C1 segment of cervical spinal cord (tissue), 14 donors: ENCODE results near the gene PRKCSH.
"Not testable (repeated sequence)": the region's sequence is repeated elsewhere in the genome, so short reads cannot be mapped to it uniquely, and the experiment has no call there.

Source experiments
- DNase-seq, 14 donors: peaks; one replicate each; lab custom pipeline; 2025; lab: John Stamatoyannopoulos, UW

The PRKCSH gene

DNA sequence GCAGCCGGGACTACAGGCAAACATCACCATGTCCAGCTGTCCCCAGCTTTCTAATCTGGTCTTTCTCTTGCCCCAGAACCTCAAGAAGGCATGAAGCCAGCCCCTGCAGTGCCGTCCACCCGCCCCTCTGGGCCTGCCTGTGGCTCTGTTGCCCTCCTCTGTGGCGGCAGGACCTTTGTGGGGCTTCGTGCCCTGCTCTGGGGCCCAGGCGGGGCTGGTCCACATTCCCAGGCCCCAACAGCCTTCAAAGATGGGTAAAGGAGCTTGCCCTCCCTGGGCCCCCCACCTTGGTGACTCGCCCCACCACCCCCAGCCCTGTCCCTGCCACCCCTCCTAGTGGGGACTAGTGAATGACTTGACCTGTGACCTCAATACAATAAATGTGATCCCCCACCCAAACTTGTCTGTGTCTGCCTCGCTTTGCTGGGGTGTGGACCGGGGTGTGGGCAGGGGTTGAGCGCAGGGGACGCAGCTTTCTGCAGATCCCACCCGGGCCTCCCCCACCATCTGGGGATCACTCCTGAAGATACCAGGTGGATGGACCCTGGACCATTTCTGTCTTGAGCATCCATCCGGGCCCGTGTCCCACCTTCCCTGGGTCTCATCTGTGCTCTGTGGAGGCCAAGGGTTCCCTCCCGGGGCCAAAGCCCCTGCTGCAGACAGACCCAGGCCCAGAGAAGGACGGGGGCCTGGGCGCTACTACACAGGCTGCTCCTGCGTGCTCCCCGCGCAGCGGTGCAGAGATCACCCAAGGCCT lies 15.3 kb downstream of the PRKCSH start:
- DNase-seq = no peak

DNA sequence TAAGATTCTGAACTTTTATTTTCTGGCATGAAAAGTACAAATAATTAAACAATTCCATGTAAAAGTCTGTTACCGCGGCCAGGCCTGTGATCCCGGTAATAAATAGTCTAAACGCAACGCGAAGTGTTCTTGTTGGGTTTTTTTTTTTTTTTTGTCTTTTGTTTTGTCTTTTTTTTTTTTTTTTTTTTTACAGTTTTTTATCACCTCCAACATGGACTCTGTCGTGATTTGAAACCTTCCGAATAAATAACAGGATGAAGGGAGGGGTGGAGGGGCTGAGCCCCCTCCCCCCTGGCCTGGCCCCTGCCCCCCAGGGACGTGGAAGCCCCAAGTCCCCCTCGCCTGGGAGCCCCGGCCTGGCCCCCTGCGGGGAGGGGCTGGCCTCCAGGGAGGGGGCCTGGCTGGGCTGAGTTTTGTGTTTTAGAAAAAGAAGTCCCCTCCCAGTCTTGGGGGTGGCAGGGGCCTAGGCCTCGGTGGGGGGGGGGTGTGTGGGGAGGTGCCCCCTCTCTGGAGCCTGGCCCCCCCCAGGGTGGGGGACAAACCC lies 16.0 kb downstream of the PRKCSH start:
- DNase-seq = no peak

DNA sequence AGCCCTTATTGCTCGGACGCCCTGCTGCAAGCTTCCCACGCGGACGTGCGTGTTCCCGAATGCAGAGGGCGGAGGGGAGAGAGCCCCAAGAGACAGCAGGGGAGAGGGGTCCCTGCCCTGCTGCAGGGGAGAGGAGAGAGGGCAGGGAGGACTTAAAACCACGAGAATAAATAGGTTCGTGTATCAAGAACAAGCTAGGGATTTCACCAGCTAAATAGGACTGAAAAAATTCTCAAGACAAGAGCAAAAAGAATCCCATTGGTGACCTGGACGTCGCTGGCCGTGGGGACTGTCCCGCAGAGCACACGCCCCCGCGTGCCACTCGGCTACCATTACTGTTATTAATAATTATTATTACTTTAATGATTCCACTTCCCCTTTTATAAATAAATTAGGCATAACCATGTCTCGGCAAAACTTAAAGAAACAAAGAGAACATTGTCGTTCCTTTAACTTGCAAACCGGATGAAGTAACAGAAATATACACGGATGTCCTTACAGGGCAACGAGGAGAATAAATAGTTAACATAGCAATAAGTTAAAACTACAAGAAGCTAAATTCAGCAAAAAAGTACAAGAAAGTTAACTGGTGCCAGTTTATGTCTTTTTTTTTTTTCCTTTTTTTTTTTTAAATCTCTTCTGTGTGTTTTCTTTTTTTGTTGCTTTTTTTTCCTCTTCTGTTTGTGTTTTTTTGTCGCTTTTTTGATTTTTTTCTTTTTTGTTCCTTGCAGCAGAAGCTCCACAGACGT lies 16.6 kb downstream of the PRKCSH start:
- no peak for DNase-seq

DNA sequence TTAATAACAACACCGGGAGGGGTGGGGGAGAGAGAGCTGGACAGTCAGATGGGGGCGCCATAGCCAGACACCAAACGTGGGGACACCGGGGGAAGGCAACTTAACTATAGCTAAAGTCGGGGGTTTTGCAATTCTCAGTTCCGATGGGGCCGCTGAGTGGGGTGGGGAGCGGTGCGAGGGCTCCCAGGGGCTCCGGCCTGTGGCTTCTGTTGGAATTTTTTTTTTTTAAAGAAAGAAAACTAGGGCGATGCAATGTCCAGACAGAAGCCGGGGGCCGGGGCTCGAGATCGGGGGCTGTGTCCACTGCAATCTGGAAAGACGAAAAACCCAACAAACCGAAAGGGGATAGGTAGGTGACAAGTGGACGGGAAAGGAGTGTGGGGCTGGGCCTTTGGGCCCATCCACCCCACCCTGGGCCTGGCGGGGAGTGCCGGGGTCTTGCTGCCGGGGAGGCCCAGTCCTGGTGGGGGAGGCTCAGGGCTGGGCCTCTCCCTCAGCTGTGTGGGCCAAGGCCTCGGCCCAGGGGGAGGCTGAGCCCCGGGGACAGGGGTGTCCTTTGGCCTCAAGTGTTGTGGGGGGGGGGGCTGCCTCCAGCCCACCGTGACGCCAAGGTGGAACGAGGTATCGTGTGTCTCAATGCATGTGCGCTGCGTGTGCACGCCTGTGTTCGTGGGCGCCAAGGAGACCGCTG lies 17.3 kb downstream of the PRKCSH start:
- DNase-seq = peak in 2 of 14 donors; percentile 9 to 18

DNA sequence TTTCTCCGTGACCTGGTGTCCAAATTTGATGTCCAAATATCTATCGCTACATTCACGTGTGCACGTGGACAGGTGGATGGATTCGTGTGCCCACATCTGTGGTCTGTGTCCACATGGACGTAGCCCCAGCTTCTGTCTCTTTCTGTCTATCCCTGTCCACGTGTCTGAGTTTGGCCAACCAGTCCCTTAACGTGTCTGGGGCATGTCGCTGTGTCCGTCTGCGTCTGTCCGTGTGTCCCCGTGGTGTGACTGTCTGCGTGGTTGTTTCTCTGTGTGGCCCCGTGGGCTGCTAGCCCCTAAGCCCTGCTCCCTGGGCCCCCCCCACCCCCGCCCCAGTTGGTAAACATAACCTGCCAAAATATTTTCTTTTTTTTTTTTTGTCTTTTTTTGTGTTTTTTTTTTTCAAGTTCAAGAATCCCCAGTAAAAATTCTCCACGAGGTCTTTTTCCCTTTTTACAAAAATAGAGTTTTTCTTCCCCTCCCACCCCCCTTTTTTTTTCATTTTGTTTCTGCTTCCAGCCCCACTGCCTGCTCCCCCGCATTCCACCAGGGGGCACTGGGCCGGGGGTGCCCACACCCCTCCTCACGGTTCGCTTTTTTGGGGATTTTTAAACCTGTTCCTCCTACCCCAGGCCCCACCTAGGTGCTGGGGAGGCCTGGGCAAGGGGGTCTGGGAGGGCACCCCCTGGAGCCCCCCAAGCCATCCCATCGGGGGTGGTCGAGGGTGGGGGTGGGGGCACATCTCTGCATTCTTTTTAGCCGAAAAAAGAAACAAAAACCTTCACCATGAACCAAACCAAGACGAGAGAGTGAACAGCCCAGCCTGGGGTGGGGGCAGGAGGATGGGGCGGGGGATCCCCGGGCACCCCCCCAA lies 18.3 kb downstream of the PRKCSH start:
- DNase-seq = no peak

DNA sequence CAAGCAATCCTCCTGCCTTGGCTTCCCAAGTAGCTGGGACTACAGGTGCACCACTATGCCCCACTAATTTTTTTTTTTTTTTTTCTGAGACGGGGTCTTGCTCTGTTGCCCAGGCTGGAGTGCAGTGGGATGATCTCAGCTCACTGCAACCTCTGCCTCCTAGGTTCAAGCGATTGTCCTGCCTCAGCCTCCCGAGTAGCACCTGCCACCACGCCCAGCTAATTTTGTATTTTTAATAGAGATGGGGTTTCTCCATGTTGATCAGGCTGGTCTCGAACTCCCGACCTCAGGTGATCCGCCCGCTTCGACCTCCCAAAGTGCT lies 19.8 kb downstream of the PRKCSH start:
- DNase-seq = not testable (repeated sequence)

DNA sequence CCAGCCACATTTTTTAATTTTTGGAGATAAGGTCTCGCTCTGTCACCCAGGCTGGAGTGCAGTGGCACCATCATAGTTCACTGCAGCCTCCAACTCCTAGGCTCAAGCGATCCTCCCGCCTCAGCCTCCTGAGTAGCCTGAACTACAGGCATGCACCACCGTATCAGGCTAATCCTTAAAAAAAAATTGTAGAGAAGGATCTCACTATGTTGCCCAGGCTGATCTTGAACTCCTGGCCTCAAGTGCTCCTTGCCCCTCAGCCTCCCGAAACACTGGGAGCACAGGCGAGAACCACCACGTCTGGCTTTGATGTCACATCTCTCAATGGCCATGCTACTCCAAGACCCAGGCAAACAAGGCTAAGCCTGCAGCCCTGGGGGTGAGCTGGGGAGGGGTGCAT lies 21.2 kb downstream of the PRKCSH start:
- DNase-seq = no peak

DNA sequence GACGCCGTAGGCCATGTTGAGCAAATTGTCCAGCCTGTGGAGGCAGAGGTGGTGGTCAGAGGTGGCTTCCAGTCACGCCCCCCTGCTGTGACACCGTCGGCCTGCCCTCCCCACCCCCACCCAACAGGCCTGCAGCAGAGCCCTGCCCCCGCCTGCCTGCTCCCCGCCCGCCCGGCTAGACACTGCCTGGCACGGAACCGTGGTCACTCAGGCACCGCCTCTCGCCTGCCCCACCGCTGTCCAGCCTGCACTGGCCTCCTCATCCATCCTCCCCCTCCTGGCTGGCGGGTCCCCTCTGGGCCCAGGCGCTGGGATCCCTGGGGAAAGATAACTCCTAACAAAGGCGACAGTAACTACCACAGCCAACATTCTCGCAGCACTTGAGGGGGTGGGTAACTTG lies 21.7 kb downstream of the PRKCSH start:
- DNase-seq = peak in 13 of 14 donors; percentile 26 to 90 (median 77)

DNA sequence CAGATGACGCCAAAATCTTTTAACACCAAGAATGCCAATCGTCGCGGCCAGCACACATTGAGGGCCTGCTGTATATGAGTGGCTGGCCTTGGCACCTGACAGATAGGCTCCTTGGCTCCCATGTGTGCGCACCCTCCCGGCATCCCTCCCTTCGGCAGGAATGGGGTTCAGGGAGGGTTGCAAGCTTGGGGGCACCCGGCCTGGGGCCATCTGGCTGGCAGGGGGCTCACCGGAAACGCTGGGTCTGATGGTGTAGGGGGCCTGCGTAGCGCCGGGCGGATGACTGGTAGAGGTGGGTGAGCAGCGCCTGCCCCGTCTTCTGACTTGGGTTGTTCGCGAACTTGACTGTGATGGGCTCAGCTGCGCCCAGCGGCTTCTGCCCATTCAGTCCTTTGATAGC lies 22.4 kb downstream of the PRKCSH start:
- no peak for DNase-seq

DNA sequence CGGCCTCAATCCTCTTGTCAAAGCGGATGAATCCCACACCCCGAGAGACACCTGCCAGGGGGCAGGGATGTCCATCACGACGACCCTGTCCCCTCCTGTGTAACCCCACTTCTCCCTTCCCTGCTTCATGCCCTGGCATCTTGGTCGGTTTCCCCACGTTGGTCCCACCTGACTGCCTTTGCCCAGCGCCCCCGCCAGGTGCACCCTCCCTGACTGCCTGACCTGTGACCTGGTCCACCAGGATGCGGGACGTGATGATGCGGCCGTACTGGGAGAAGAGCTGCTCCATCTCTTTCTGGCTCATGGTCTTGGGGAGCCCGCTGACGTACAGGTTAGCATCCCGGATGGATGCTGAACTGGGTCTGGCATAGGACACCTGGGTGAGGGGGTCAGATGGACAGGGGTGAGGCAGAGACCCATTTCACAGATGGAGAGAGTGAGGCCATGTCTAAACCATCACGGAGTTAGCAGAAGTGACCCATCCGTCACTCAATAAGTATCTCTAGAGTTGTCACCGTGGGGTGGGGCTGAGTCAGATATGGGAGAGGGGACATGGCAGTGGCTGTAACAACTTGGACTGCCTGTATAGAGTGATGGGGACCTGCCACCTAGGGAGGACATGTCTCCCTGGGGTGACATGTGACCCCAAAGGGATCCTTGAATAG lies 22.9 kb downstream of the PRKCSH start:
- DNase-seq = no peak

DNA sequence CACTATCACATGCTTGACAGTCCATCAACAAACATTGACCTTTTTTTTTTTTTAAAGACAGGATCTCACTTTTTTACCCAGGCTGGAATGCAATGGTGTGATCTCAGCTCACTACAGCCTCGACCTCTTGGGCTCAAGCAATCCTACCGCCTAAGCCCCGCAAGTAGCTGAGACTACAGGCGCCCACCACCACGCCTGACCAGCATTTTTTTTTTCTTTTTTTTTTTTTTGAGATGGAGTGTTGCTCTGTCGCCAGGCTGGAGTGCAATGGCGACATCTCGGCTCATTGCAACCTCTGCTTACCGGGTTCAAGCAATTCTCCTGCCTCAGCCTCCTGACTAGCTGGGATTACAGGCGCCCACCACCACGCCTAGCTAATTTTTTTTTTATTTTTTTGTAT lies 23.5 kb downstream of the PRKCSH start:
- not testable (repeated sequence) for DNase-seq

DNA sequence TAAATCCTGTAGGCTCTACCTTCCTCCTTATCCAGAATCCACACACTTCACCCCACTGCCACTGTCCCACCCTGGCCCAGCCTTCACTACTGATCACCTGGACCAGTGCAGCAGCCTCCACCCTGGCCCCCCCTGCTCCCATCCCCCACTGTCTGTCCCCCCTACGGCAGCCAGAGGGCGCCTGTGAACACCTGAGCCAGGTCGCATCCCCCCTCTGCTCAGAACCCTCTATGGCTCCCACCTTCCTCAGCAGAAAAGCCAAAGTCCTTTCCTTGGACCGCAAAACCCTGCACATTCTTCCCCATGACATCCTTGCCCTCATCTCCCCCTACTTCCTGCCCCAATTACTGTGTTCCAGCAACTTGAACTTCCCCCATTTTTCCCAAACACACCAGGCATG lies 24.8 kb downstream of the PRKCSH start:
- DNase-seq = no peak

DNA sequence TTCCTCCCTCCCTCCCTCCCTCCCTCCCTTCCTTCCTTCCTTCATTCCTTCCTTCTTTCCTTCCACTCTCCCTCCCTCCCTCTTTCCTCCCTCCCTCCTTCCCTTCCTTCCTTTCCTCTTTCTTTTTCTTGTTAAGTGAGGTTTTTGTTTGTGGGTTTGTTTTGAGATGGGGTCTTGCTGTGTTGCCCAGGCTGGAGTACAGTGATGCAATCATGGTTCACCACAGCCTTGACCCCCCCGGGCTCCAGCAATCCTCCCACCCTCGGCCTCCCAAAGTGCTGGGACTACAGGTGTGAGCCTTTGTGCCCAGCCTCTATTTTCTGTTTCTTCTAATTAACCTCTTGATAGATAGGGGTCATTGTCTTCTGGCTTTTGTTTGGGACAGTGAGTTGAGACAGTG lies 26.0 kb downstream of the PRKCSH start:
- DNase-seq = no peak

DNA sequence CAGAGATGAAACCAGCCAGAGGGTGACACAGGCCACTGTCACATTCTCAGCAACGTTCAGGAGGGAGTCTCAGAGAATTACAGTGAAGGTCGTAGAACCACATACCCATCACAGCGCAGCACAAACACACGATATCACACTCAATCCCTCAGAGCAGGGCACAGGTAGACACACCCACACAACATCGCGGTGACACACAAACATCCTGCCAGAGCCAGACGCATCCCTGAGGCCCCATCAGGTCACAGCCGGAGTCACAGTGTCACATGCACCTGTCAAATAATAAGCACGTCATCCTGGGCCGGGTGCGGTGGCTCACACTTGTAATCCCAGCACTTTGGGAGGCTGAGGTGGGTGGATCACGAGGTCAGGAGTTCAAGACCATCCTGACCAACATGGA lies 28.0 kb downstream of the PRKCSH start:
- DNase-seq = no peak

DNA sequence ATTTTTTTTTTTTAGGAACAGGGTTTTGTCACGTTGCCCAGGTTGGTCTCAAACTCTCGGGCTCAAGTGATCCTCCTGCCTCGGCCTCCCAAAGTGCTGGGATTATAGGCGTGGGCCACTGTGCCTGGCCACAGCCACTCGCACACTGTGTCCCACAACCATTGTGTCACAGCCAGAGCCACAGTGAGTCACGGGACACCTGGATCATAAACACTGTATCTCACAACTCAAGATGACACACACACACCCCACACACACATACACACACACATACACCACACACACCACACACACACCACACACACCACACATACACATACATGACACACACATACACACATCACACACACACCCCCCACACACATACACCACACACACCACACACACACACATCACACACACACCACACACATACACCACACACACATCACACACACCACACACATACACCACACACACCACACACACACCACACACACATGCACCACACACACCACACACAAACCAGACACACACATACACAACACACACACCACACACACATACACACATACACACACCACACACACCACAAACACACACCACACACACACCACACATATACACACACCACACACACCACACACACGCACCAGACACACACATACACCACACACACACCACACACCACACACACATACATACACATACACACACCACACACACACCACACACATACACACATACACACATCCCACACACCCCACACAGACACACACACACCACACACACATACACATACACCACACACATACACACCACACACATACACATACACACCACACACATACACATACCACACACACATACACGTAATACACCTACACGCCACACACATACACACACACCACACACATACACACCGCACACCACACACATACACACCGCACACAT lies 29.2 kb downstream of the PRKCSH start:
- DNase-seq = no peak

DNA sequence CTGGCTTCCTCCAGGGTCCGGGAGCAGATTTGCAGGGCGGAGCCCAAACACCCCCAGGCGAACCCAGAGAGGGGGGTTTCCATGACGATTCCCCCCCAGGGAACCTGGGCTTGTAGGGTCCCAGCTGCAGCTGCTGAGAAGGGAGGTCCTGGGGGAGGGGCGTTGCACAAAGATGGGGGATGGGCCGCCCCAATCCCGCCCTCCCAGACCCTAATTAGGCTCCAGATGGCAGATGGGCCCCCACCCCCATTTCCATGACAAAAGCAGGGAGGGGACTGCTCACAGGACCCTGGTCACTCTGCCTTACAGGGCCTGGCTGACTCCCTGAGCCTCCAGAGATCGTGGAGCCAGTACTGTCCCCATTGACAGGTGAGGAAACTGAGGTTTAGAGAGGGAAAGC lies 30.2 kb downstream of the PRKCSH start:
- DNase-seq = no peak

DNA sequence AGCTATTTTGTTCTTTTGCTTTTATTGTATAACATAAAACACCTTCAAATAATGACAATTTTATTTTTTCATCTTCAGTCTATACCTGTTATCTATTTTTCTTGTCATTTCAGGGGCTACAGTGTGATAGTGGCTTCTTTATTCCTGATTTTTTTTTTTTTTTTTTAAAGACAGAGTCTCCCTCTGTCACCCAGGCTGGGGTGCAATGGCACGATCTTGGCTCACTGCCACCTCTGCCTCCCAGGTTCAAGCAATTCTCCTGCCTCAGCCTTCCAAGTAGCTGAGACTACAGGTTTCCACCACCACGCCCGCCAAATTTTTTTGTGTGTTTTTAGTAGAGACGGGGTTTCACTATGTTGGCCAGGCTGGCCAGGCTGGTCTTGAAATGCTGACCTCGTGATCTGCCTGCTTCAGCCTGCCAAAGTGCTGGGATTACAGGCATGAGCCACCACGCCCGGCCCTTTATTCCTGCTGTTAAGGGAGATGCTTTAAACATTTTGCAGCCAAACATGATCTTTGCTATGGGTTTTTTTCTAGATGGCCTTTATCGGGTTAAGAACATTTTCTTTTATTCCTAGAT lies 32.9 kb downstream of the PRKCSH start:
- DNase-seq = not testable (repeated sequence)

DNA sequence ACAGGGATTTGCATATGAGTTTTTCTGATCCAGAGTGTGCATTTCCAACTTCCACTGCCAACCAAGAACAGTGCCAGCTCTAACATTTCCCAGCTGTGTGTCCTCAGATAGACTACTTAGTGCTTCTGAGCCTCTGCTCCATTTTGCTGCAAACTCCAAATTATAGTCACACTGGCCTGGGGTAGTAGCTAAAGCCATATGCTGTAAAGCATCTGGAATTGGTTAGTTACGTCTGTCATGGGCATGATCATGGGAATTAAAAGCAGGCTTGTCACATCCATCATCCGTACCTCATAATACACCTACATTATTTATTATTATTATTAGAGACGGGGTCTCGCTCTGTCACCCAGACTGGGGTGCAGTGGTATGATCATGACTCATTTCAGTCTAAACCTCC lies 38.3 kb downstream of the PRKCSH start:
- no peak for DNase-seq

DNA sequence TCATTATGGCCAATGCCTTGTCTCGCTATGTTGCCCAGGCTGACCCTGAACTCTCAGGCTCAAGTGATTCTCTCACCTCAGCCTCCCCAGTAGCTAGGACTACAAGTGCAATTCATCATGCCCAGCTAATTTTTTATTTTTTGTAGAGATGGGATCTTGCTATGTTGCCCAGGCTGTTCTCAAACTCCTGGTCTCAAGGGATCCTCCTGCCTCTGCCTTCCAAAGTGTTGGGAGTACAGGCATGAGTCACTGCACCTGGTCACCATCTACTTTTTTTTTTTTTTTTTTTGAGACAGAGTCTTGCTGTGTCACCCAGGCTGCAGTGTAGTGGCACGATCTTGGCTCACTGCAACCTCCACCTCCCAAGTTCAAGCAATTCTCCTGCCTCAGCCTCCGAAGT lies 39.9 kb downstream of the PRKCSH start:
- DNase-seq = not testable (repeated sequence)
